HepG2 (cell line): ENCODE measurements around the gene HEATR5B. TPM values are rescaled to one million over a fixed set of nuclear protein-coding genes. Genes with fewer than 3 reads are reported as not detected.

Experiments
- ARID5B ChIP-seq: IDR thresholded peaks from 2 replicates; pipeline ENCODE4 v1.4.0; 2020; ENCODE audit warnings: mild to moderate bottlenecking, missing genetic modification reagents
- EP300 ChIP-seq, 3 experiments: sonication (generic) in 1 of 3; formaldehyde crosslinking in 1 of 3; IDR thresholded peaks; 2 replicates each; pipeline versions ENCODE4 v1.5.1 to v1.6.1; 2011 to 2020; ENCODE audit warnings: low read depth in 2 of 3, low read length in 2 of 3, borderline replicate concordance in 1 of 3, improper control_type of control experiment in 1 of 3, mild to moderate bottlenecking in 1 of 3, missing genetic modification reagents in 1 of 3, moderate library complexity in 1 of 3
- ETV5 ChIP-seq: IDR thresholded peaks from 2 replicates; pipeline ENCODE4 v1.6.1; 2018; ENCODE audit warnings: missing biosample characterization, missing genetic modification reagents, inconsistent platforms, borderline replicate concordance
- FLYWCH1 ChIP-seq: sonication (generic); formaldehyde crosslinking; IDR thresholded peaks from 2 replicates; pipeline ENCODE4 v1.8.1; 2023; ENCODE audit warnings: mild to moderate bottlenecking, missing genetic modification reagents
- HOXA7 ChIP-seq: sonication (generic); formaldehyde crosslinking; IDR thresholded peaks from 2 replicates; pipeline ENCODE4 v1.8.1; 2022; ENCODE audit warnings: mild to moderate bottlenecking, missing genetic modification reagents, moderate library complexity
- KLF16 ChIP-seq, 2 experiments: sonication (generic) in 1 of 2; formaldehyde crosslinking in 1 of 2; IDR thresholded peaks; 2 replicates each; pipeline versions ENCODE4 v1.6.1 to v1.8.0; 2016 to 2023; ENCODE audit warnings: missing genetic modification reagents in 2 of 2, missing compliant biosample characterization in 1 of 2
- MTA1 ChIP-seq: sonication (generic); formaldehyde crosslinking; IDR thresholded peaks from 2 replicates; pipeline ENCODE4 v1.4.0; 2020; ENCODE audit warnings: missing genetic modification reagents, mild to moderate bottlenecking, borderline replicate concordance
- NCOA2 ChIP-seq: sonication (generic); formaldehyde crosslinking; IDR thresholded peaks from 2 replicates; pipeline ENCODE4 v1.8.0; 2022; ENCODE audit warnings: inconsistent platforms
- RARA ChIP-seq: IDR thresholded peaks from 2 replicates; pipeline ENCODE4 v1.6.1; 2016; ENCODE audit warnings: missing genetic modification reagents, missing compliant biosample characterization
- SMYD3 ChIP-seq: sonication (generic); formaldehyde crosslinking; IDR thresholded peaks from 2 replicates; pipeline ENCODE4 v1.8.1; 2023; ENCODE audit warnings: mild to moderate bottlenecking, missing genetic modification reagents
- SOX5 ChIP-seq: IDR thresholded peaks from 2 replicates; pipeline ENCODE4 v1.6.1; 2016; ENCODE audit warnings: borderline replicate concordance
- ZNF574 ChIP-seq: sonication (generic); formaldehyde crosslinking; IDR thresholded peaks from 2 replicates; pipeline ENCODE4 v1.4.0; 2020; ENCODE audit warnings: missing genetic modification reagents
- ZNF577 ChIP-seq: sonication (generic); formaldehyde crosslinking; IDR thresholded peaks from 2 replicates; pipeline ENCODE4 v1.4.0; 2020; ENCODE audit warnings: mild to moderate bottlenecking, low read depth, missing genetic modification reagents, borderline replicate concordance
- polyA plus RNA-seq, 8 experiments: library from polyadenylated mRNA; depleted of rRNA in 3 of 8; stranded (reverse) in 7 of 8; unstranded in 1 of 8; fragments of >200 nt; fragmentation: Illumina TruSeq in 4 of 8; extraction: Trizol in 4 of 8; gene quantifications; 2 replicates each; pipeline versions ENCODE4 v1.2.1 to v1.2.3, GENCODE V29; 2011 to 2016; ENCODE audit warnings: low read depth in 4 of 8, missing spikeins in 1 of 8, mixed read lengths in 1 of 8; ENCODE audit not compliant: insufficient read depth in 1 of 8
- total RNA-seq, 5 experiments: library from RNA; depleted of rRNA; stranded (reverse); fragments of >200 nt; fragmentation: Illumina TruSeq; extraction: Trizol; gene quantifications; 2 replicates each; pipeline ENCODE4 v1.2.3, GENCODE V29; 2016; ENCODE audit warnings: low read depth in 1 of 5
- TF ChIP-seq, protein P1 (sequence below): IDR thresholded peaks from 2 replicates; pipeline ENCODE4 v1.6.1; 2012; ENCODE audit warnings: low read depth, low read length, improper control_type of control experiment
- TF ChIP-seq, protein P2 (sequence below): sonication (generic); formaldehyde crosslinking; IDR thresholded peaks from 2 replicates; pipeline ENCODE4 v1.5.0; 2020; ENCODE audit warnings: mild to moderate bottlenecking, missing genetic modification reagents

HEATR5B gene
- total and polyA plus RNA-seq, 2 of the 13 experiments (the other 11 are each of a cell fraction or from before 2014, with no cell fraction given) = 12.7 to 16.3 TPM

- TF ChIP-seq ZNF574 (CRISPR knock-in tag) = no peak
- TF ChIP-seq ETV5 (CRISPR knock-in tag) = no peak
- TF ChIP-seq FLYWCH1 (CRISPR knock-in tag) = no peak
- TF ChIP-seq, protein P1, sequence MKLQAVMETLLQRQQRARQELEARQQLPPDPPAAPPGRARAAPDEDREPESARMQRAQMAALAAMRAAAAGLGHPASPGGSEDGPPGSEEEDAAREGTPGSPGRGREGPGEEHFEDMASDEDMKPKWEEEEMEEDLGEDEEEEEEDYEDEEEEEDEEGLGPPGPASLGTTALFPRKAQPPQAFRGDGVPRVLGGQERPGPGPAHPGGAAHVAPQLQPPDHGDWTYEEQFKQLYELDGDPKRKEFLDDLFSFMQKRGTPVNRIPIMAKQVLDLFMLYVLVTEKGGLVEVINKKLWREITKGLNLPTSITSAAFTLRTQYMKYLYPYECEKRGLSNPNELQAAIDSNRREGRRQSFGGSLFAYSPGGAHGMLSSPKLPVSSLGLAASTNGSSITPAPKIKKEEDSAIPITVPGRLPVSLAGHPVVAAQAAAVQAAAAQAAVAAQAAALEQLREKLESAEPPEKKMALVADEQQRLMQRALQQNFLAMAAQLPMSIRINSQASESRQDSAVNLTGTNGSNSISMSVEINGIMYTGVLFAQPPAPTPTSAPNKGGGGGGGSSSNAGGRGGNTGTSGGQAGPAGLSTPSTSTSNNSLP = peak; percentile 24; the same call in 1 of the 2 replicates
- TF ChIP-seq, protein P2, sequence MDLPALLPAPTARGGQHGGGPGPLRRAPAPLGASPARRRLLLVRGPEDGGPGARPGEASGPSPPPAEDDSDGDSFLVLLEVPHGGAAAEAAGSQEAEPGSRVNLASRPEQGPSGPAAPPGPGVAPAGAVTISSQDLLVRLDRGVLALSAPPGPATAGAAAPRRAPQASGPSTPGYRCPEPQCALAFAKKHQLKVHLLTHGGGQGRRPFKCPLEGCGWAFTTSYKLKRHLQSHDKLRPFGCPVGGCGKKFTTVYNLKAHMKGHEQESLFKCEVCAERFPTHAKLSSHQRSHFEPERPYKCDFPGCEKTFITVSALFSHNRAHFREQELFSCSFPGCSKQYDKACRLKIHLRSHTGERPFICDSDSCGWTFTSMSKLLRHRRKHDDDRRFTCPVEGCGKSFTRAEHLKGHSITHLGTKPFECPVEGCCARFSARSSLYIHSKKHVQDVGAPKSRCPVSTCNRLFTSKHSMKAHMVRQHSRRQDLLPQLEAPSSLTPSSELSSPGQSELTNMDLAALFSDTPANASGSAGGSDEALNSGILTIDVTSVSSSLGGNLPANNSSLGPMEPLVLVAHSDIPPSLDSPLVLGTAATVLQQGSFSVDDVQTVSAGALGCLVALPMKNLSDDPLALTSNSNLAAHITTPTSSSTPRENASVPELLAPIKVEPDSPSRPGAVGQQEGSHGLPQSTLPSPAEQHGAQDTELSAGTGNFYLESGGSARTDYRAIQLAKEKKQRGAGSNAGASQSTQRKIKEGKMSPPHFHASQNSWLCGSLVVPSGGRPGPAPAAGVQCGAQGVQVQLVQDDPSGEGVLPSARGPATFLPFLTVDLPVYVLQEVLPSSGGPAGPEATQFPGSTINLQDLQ (CRISPR knock-in tag) = no peak
- TF ChIP-seq HOXA7 (CRISPR knock-in tag) = no peak
- TF ChIP-seq EP300 (IDR thresholded peaks at IDR 0.05; ENCODE audit: low read depth in 2 of 2, low read length in 2 of 2) = peak in 1 of 2 experiments; percentile 44; a peak in 1 of 4 replicates
- TF ChIP-seq EP300 (CRISPR knock-in tag; IDR thresholded peaks at IDR 0.05; ENCODE audit: borderline replicate concordance) = no peak
- TF ChIP-seq KLF16 (CRISPR knock-in tag; IDR thresholded peaks at IDR 0.05) = 0 out of 4 replicates have a peak, but pooled peaks of 1 of the 2 experiments have one; percentile 43
- TF ChIP-seq SMYD3 = no peak
- TF ChIP-seq MTA1 = no peak
- no peak for TF ChIP-seq ZNF577 (CRISPR knock-in tag)
- peak; percentile 79 for TF ChIP-seq RARA
- peak; percentile 74 for TF ChIP-seq ARID5B (CRISPR knock-in tag)
- TF ChIP-seq SOX5 (CRISPR knock-in tag) = peak; percentile 31; the same call in 1 of the 2 replicates
- 0 out of 2 replicates have a peak, but pooled peaks have one; percentile 33 for TF ChIP-seq NCOA2 (CRISPR knock-in tag)
Measured at GRCh38 chr2:36988008-36988407, 96.2 kb downstream of the HEATR5B start (continued).
